GM04503 (cell line): ENCODE results near the gene TFPT.

Experiments
- DNase-seq: peaks from one replicate; pipeline ENCODE4 v3.0.0-alpha.2; 2012; ENCODE audit warnings: low read depth

Gene TFPT

DNA sequence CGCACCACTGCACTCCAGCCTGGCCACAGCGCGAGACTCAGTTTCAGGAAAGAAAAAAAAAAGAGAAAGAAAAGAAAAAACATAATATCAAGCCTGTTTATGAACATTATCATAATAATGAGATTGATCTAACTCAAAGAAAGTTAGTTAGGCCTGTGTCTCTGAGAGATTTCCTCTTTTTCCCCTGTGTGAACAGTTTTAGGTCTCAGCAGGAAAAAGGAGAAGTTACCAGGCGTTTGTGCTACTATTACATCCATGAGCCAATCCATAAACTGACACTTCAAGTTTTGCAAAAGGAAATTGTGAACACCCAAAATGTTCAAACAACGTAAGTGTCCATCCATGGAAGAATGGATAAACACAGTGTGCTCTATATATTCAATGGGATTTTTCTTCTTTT is 38.1 kb downstream of the TFPT start:
- no peak for DNase-seq

DNA sequence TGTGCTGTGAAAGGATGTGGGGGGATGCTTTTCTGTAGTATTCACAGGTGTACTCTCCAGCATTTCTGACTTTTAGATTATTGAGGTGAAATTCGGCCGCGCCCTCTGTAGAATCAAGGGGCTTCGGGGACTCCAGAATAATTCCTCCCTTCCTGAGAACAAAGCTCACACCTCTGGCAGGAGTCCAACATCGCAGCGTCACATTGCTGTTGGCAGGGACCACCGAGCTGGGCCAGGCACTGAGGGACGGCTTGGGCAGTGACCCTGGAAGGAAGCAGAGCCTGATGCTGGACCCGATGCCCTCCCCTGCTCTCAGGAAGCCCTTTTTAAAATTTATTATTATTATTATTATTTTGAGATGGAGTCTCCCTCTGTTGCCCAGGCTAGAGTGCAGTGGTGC is 40.6 kb downstream of the TFPT start:
- no peak for DNase-seq

DNA sequence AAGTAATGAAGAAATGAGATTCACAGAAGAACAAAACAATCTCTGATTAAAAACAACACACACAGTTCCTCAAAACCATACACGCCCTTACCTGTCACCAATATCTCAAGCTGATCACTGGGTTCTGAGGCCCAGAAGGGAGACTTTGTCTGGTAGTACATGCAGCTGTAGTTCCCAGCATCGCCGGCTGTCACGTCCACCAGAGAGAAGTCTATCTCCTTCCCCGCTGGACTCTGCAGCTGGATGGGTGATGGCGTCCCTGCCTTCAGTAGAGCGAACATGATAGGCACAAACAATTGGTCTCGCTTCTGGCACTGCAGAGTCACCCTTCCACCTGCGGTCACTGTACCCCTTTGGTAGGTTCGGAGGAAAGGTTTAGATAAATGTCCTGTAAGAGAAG is 41.6 kb downstream of the TFPT start:
- no peak for DNase-seq

DNA sequence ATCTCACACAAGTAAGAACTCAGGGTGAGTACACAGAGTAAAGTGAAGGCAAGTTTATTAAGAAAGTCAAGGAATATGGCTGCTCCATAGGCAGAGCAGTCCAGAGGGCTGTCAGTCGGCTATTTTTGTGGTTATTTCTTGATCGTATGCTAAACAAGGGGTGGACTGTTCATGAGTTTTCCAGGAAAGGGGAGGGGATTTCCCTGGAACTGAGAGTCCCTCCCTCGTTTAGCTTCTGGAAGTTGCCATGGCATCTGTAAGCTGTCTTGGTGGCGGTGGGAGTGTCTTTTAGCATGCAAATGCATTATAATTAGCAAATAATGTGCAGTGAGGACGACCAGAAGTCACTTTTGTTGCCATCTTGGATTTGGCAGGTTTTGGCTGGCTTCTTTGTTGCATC is 46.0 kb downstream of the TFPT start:
- no peak for DNase-seq

DNA sequence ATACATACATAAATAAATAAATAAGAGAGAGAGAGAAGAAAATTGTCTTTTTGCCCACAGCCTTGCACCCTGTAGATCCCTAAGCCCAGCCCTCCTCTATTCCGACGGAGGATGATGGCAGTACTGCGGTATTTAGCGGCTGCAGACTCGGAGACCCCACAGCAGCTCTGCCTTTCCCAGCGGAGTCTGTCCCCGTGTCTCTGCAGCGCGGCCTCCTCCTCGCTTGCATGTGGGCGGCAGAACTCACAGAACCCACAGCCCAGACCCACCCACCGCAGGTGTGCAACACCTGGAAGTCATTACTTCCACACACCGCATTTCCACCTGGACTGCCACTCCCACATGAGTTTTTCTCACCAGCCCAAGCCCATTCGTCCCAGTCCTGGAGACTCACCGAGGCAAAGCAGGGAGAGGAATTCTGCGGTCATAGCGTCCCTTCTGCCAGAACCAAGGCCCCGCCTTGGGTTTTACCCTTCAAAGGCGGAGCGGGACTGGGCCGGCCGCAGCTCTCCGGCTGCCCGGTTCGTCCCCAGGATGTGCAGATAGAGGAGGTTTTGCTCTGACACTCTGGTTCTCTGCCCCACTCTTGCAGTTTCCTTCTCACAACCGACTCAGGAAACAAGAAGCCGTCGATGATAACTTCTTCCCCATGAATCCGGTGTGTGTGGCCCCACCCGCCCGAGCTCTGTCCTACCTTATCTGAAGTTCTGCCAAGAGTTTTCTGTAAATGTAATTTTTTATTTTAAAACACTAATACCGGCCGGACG is 51.9 kb downstream of the TFPT start, which contains the start of gene VSTM1:
Gene VSTM1 (minus strand): TSS at position 548 of the 767 bp plus-strand sequence. CDS start 120 bp downstream, at position 428.
- no peak for DNase-seq

DNA sequence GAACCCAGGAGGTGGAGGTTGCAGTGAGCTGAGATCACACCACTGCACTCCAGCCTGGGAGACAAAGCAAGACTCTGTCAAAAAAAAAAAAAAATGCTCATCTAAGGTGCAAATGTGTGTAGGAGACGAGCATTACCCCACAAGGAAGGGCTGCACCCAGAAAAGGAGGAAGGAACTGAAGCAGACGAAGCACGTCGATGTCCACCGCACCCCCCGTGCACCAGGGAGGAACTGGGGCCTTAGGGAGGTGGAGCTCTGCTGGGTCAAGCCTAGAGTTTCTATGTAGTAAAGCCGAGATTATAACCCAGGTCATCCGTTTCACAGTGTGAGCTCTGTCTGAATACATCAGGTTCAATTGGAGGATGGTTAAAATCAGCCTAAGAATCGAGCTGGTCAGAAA is 52.8 kb downstream of the TFPT start:
- no peak for DNase-seq
